ENCODE data around the gene TMEM158. TPM values are rescaled to one million over a fixed set of nuclear protein-coding genes. Genes with fewer than 3 reads are reported as not detected.

TMEM158 gene
- total RNA-seq, 1 donor from 2014 or later, result 2.1 TPM

- peak; percentile 52 for TF ChIP-seq CTCF (IDR thresholded peaks at IDR 0.05)
- H3K9me3 ChIP-seq, result no peaks in the 10 kb centered on the region
- DNase-seq, result peak; percentile 91
- peaks cover 48% of the 10 kb centered on the region for H3K27me3 ChIP-seq
- intact Hi-C loops (cut with DNase I), result loop anchor here (10.0 kb wide), 1 partner anchor 270 kb away; no protein-coding TSS in a partner anchor
- peak; percentile 91 for ATAC-seq
- peak overlapping the region; percentile 36 for H3K4me3 ChIP-seq
- no peaks in the 10 kb centered on the region for H3K36me3 ChIP-seq
- H3K27ac ChIP-seq, result no peak overlapping the region
- H3K4me1 ChIP-seq, result peaks cover 6% of the 10 kb centered on the region
Observed at GRCh38 chr3:45224824-45225464, 1.1 kb downstream of the TMEM158 start.

GRCh38 chr3:45223889-45224727 is 2.0 kb downstream of the TMEM158 start:
- TF ChIP-seq CTCF (IDR thresholded peaks at IDR 0.05), result no peak
- H3K36me3 ChIP-seq, result no peaks in the 10 kb centered on the region
- H3K9me3 ChIP-seq, result no peaks in the 10 kb centered on the region
- H3K4me3 ChIP-seq, result peak overlapping the region; percentile 36
- no peak for DNase-seq
- no peak for ATAC-seq
- no peak overlapping the region for H3K27ac ChIP-seq
- H3K4me1 ChIP-seq, result peaks cover 6% of the 10 kb centered on the region
- intact Hi-C loops (cut with DNase I), result loop anchor here (10.0 kb wide), 1 partner anchor 271 kb away; no protein-coding TSS in a partner anchor
- H3K27me3 ChIP-seq, result peaks cover 41% of the 10 kb centered on the region

GRCh38 chr3:45219694-45220093 is 6.4 kb downstream of the TMEM158 start:
- intact Hi-C loops (cut with DNase I), result loop anchor here (10.0 kb wide), 1 partner anchor 275 kb away; no protein-coding TSS in a partner anchor
- ATAC-seq, result no peak
- no peak for TF ChIP-seq CTCF (IDR thresholded peaks at IDR 0.05)
- Histone ChIP-seq H3K27ac (no peak overlapping the region), H3K27me3 (peaks cover 29% of the 10 kb centered on the region), H3K9me3 (no peaks in the 10 kb centered on the region), H3K4me3 (no peak overlapping the region), H3K4me1 (peaks cover 4% of the 10 kb centered on the region), H3K36me3 (no peaks in the 10 kb centered on the region)
- DNase-seq, result peak; percentile 46

GRCh38 chr3:45218578-45219390 is 7.3 kb downstream of the TMEM158 start:
- no peak for ATAC-seq
- intact Hi-C loops (cut with DNase I), result no loop called here
- no peak for TF ChIP-seq CTCF (IDR thresholded peaks at IDR 0.05)

GRCh38 chr3:45216021-45216609 is 10.0 kb downstream of the TMEM158 start:
- DNase-seq (no peak), ATAC-seq (no peak)
- Histone ChIP-seq H3K9me3 (no peaks in the 10 kb centered on the region), H3K27me3 (peaks cover 8% of the 10 kb centered on the region), H3K27ac (no peak overlapping the region), H3K4me1 (no peaks in the 10 kb centered on the region), H3K36me3 (no peaks in the 10 kb centered on the region), H3K4me3 (no peak overlapping the region)
- intact Hi-C loops (cut with DNase I), result no loop called here
- TF ChIP-seq CTCF (IDR thresholded peaks at IDR 0.05), result no peak

More at GRCh38 chr3:45218578-45219390, 7.3 kb downstream of the TMEM158 start:
- H3K27me3 ChIP-seq, result peaks cover 20% of the 10 kb centered on the region
- no peaks in the 10 kb centered on the region for H3K9me3 ChIP-seq
- H3K4me1 ChIP-seq, result no peaks in the 10 kb centered on the region
- H3K27ac ChIP-seq, result no peak overlapping the region
- H3K4me3 ChIP-seq, result no peak overlapping the region
- no peaks in the 10 kb centered on the region for H3K36me3 ChIP-seq
- DNase-seq, result peak; percentile 30

All from upper lobe of right lung (tissue), 1 donor.